Amniotic stem cell (primary cell): Measurements from ENCODE around the gene SLIT3.

Experiments used
- DNase-seq: peaks from one replicate; lab custom pipeline; 2025; lab: John Stamatoyannopoulos, UW

SLIT3 gene

GRCh38 chr5:168961681-168962080 is 339.3 kb downstream of the SLIT3 start:
- DNase-seq: no peak

- no peak for DNase-seq
These were observed 340.4 kb downstream of the SLIT3 start for GRCh38 chr5:168960497-168960896.

GRCh38 chr5:168953351-168953750 is 347.6 kb downstream of the SLIT3 start:
- DNase-seq: no peak

- DNase-seq: no peak
These were observed 348.7 kb downstream of the SLIT3 start for GRCh38 chr5:168952196-168952595.

GRCh38 chr5:168951769-168952168 is 349.2 kb downstream of the SLIT3 start:
- no peak for DNase-seq

- no peak for DNase-seq
These were observed 349.6 kb downstream of the SLIT3 start for GRCh38 chr5:168951356-168951755.

- DNase-seq: no peak
These were observed 350.5 kb downstream of the SLIT3 start for GRCh38 chr5:168950241-168950951.

GRCh38 chr5:168948746-168949145 is 352.2 kb downstream of the SLIT3 start:
- no peak for DNase-seq

GRCh38 chr5:168947212-168947868 is 353.6 kb downstream of the SLIT3 start:
- DNase-seq: no peak

- DNase-seq: no peak
These were observed 354.6 kb downstream of the SLIT3 start for GRCh38 chr5:168946363-168946762.

GRCh38 chr5:168944004-168944403 is 356.9 kb downstream of the SLIT3 start:
- no peak for DNase-seq

- DNase-seq: no peak
These were observed 357.7 kb downstream of the SLIT3 start for GRCh38 chr5:168943091-168943884.

- DNase-seq: no peak
These were observed 359.0 kb downstream of the SLIT3 start for GRCh38 chr5:168941901-168942300.

- DNase-seq: no peak
These were observed 360.2 kb downstream of the SLIT3 start for GRCh38 chr5:168940712-168941111.

- DNase-seq: no peak
These were observed 360.9 kb downstream of the SLIT3 start for GRCh38 chr5:168939887-168940544.

GRCh38 chr5:168939156-168939800 is 361.7 kb downstream of the SLIT3 start:
- no peak for DNase-seq

- no peak for DNase-seq
These were observed 364.4 kb downstream of the SLIT3 start for GRCh38 chr5:168936511-168936910.

GRCh38 chr5:168935183-168935582 is 365.8 kb downstream of the SLIT3 start:
- DNase-seq: no peak

GRCh38 chr5:168934169-168934568 is 366.8 kb downstream of the SLIT3 start:
- DNase-seq: no peak

GRCh38 chr5:168932400-168933189 is 368.3 kb downstream of the SLIT3 start:
- DNase-seq: no peak
